ENCODE results near the gene LTO1.

GRCh38 chr11:69718912-69719311 is 43.8 kb upstream of the LTO1 start:
- TF ChIP-seq CTCF (conservative IDR thresholded peaks at IDR 0.05; ENCODE audit: low read depth, low read length) (no peak), EZH2 (IDR thresholded peaks at IDR 0.05; ENCODE audit: low read length, unreplicated experiment) (no peak)

Measured in PC-3 (cell line).